Caco-2 (cell line): ENCODE results near the gene RNF38. TPM values are rescaled to one million over a fixed set of nuclear protein-coding genes. Genes with fewer than 3 reads are reported as not detected.
A peak's percentile ranks its signal among the peaks of the same experiment; 100 is the strongest.

Experiments
- BruUV-seq: library from RNA; stranded (reverse); fragments of 400-500 nt; replicated peaks from 2 replicates; lab custom pipeline; 2021; lab: Mats Ljungman, UMichigan
- CTCF ChIA-PET: fragments of 300-600 bp; sonication (Branson Sonifier 250); formaldehyde crosslinking; loops from one replicate; lab custom pipeline; 2022; ENCODE audit warnings: antibody characterized with exemption; lab: Charles Lee
- POLR2A ChIA-PET: fragments of 300-600 bp; sonication (Branson Sonifier 250); formaldehyde crosslinking; loops from one replicate; lab custom pipeline; 2022; ENCODE audit warnings: antibody characterized with exemption; lab: Charles Lee
- DNase-seq, 2 experiments: peaks; one replicate each; pipeline versions ENCODE4 v3.0.0 to v3.0.0-alpha.2; 2020 to 2022
- H3K27me3 ChIP-seq: replicated peaks from 2 replicates; pipeline ENCODE4 v1.6.0; 2011; ENCODE audit warnings: low read length; ENCODE audit not compliant: control insufficient read depth, insufficient read depth
- H3K36me3 ChIP-seq: 2 replicates; pipeline ENCODE4 v1.5.1; 2011; ENCODE audit warnings: low read length; ENCODE audit not compliant: control insufficient read depth, insufficient read depth
- H3K4me1 ChIP-seq: fragments of 250-450 bp; sonication (Bioruptor Pico); 2 replicates; pipeline ENCODE4 v1.5.1; 2020; ENCODE audit warnings: mild to moderate bottlenecking
- H3K4me3 ChIP-seq: 2 replicates; pipeline ENCODE4 v1.5.1; 2011; ENCODE audit warnings: low read depth, mild to moderate bottlenecking, control low read depth, low read length
- H3K9me3 ChIP-seq: fragments of 250-450 bp; sonication (Bioruptor Pico); 2 replicates; pipeline ENCODE4 v1.5.1; 2020; ENCODE audit warnings: mild to moderate bottlenecking, moderate library complexity
- H3K27ac Mint-ChIP-seq: one replicate; pipeline ENCODE4 v1.8.0; 2022; ENCODE audit warnings: mixed read lengths; ENCODE audit not compliant: unreplicated experiment
- H3K27me3 Mint-ChIP-seq: one replicate; pipeline ENCODE4 v1.8.0; 2022; ENCODE audit warnings: mixed read lengths; ENCODE audit not compliant: insufficient read depth, unreplicated experiment
- H3K36me3 Mint-ChIP-seq: one replicate; pipeline ENCODE4 v1.8.0; 2022; ENCODE audit warnings: mild to moderate bottlenecking, mixed read lengths; ENCODE audit not compliant: insufficient read depth, unreplicated experiment
- H3K4me1 Mint-ChIP-seq: one replicate; pipeline ENCODE4 v1.8.0; 2022; ENCODE audit warnings: low read depth, mixed read lengths; ENCODE audit not compliant: unreplicated experiment
- H3K4me3 Mint-ChIP-seq: one replicate; pipeline ENCODE4 v1.8.0; 2022; ENCODE audit warnings: mild to moderate bottlenecking, moderate library complexity, mixed read lengths; ENCODE audit not compliant: unreplicated experiment
- H3K9me3 Mint-ChIP-seq: one replicate; pipeline ENCODE4 v1.8.0; 2022; ENCODE audit warnings: mixed read lengths; ENCODE audit not compliant: unreplicated experiment
- CTCF ChIP-seq, 2 experiments: fragments of 200-600 bp in 1 of 2; IDR thresholded peaks; 1 replicate in 1 of 2; 2 replicates in 1 of 2; pipeline versions ENCODE4 v1.5.1 to v1.8.0; 2011 to 2022; ENCODE audit warnings: antibody characterized with exemption in 1 of 2, control low read depth in 1 of 2, inconsistent platforms in 1 of 2, low read depth in 1 of 2, low read length in 1 of 2, mild to moderate bottlenecking in 1 of 2, moderate library complexity in 1 of 2; ENCODE audit not compliant: insufficient read depth in 1 of 2, severe bottlenecking in 1 of 2, unreplicated experiment in 1 of 2
- intact Hi-C: fragments of 100-400 bp; cut with micrococcal nuclease; formaldehyde crosslinking; loops from one replicate; pipeline ENCODE4 v1.10.0; 2022; ENCODE audit not compliant: unreplicated experiment
- total RNA-seq: library from RNA; stranded (reverse); gene quantifications from 2 replicates; pipeline ENCODE4 v1.2.3, GENCODE V29; 2022

The RNF38 gene
- total RNA-seq, 1 experiment from 2014 or later = 43.3 TPM

- no peaks in the 10 kb centered on the region for H3K27me3 Mint-ChIP-seq
- TF ChIP-seq CTCF (IDR thresholded peaks at IDR 0.05; ENCODE audit: insufficient read depth in 1 of 2, low read depth in 1 of 2, low read length in 1 of 2, severe bottlenecking in 1 of 2, unreplicated experiment in 1 of 2) = no peak
- ChIA-PET CTCF (no interaction called here), POLR2A (no interaction called here)
- no peaks in the 10 kb centered on the region for H3K36me3 ChIP-seq
- no peak for DNase-seq
- no peaks in the 10 kb centered on the region for H3K9me3 ChIP-seq
- H3K27me3 ChIP-seq = no peaks in the 10 kb centered on the region
- BruUV-seq = no TSS peak
- no peaks in the 10 kb centered on the region for H3K9me3 Mint-ChIP-seq
- no peak overlapping the region for H3K4me3 Mint-ChIP-seq
- peak overlapping the region; percentile 46 for H3K27ac Mint-ChIP-seq
- H3K4me1 Mint-ChIP-seq = peaks cover 35% of the 10 kb centered on the region
- no peaks in the 10 kb centered on the region for H3K36me3 Mint-ChIP-seq
- peaks cover 20% of the 10 kb centered on the region for H3K4me1 ChIP-seq
- intact Hi-C loops = no loop called here
- no peak overlapping the region for H3K4me3 ChIP-seq
These were observed 106.9 kb downstream of the RNF38 start for GRCh38 chr9:36293171-36293570.

DNA sequence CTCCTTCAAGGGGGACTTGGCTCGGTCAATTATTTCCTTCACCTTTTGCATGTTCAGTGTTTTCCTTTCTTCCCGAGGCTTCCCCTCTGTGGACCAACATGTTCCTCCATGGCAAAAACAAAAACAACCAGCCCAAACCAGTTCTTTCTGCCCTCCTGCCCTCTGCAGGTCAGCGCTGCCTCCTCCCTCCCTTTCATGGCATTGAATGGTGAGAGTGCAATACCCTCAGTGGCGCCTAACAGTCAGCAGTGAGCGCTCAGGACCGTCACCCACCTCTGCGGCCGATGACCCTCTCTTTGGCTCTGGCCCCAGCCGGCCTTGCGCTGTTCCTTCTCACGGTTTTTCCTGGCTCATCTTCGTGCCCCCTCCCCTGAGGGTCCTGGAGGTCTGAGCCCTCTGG lies 107.4 kb downstream of the RNF38 start:
- TF ChIP-seq CTCF (IDR thresholded peaks at IDR 0.05; ENCODE audit: insufficient read depth in 1 of 2, low read depth in 1 of 2, low read length in 1 of 2, severe bottlenecking in 1 of 2, unreplicated experiment in 1 of 2) = no peak
- intact Hi-C loops = no loop called here
- no peaks in the 10 kb centered on the region for H3K27me3 ChIP-seq
- Mint-ChIP-seq H3K4me3 (no peak overlapping the region), H3K27me3 (no peaks in the 10 kb centered on the region), H3K27ac (no peak overlapping the region), H3K36me3 (no peaks in the 10 kb centered on the region), H3K9me3 (no peaks in the 10 kb centered on the region), H3K4me1 (peaks cover 39% of the 10 kb centered on the region)
- CTCF ChIA-PET = no interaction called here
- peaks cover 25% of the 10 kb centered on the region for H3K4me1 ChIP-seq
- BruUV-seq = no TSS peak
- no peaks in the 10 kb centered on the region for H3K9me3 ChIP-seq
- POLR2A ChIA-PET = no interaction called here
- H3K4me3 ChIP-seq = no peak overlapping the region
- no peak for DNase-seq
- no peaks in the 10 kb centered on the region for H3K36me3 ChIP-seq

DNA sequence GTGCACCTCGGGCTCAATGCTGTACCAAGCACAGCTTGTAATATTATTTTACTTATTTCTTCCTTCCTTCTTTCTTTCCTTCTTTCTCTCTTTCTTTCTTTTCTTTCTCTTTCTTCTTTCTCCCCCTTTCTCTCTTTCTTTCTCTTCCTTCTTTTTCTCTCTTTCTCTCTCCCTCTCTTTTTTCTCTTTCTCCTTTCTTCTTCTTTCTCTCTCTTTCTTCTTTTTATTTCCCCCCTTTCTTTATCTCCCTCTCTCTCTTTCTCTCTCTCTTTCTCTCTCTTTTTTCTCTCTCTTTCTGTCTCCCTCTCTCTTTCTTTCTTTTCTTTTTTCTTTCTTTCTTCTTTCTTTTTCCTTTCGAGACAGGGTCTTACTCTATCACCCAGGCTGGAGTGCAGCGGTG lies 109.1 kb downstream of the RNF38 start:
- no peaks in the 10 kb centered on the region for H3K36me3 Mint-ChIP-seq
- CTCF ChIA-PET = interaction anchor here (0.5 kb wide), 1 partner anchor 16 kb away, joined by 3 read pairs; no protein-coding TSS in a partner anchor

More for the DNA sequence above, 109.1 kb downstream of the RNF38 start:
- TF ChIP-seq CTCF (IDR thresholded peaks at IDR 0.05; ENCODE audit: insufficient read depth in 1 of 2, low read depth in 1 of 2, low read length in 1 of 2, severe bottlenecking in 1 of 2, unreplicated experiment in 1 of 2) = no peak
- H3K4me1 ChIP-seq = peaks cover 20% of the 10 kb centered on the region
- H3K27me3 ChIP-seq = no peaks in the 10 kb centered on the region
- Mint-ChIP-seq H3K9me3 (no peaks in the 10 kb centered on the region), H3K4me1 (peaks cover 47% of the 10 kb centered on the region), H3K4me3 (no peak overlapping the region), H3K27ac (no peak overlapping the region), H3K27me3 (no peaks in the 10 kb centered on the region)
- H3K36me3 ChIP-seq = no peaks in the 10 kb centered on the region
- BruUV-seq = no TSS peak
- no peak for DNase-seq
- intact Hi-C loops = loop anchor here (2.0 kb wide), 1 partner anchor 14 kb away; no protein-coding TSS in a partner anchor
- no peaks in the 10 kb centered on the region for H3K9me3 ChIP-seq
- POLR2A ChIA-PET = no interaction called here
- no peak overlapping the region for H3K4me3 ChIP-seq
